ENCODE measurements around the gene TMEM131.
A peak's percentile ranks its signal among the peaks of the same experiment; 100 is the strongest.

DNA sequence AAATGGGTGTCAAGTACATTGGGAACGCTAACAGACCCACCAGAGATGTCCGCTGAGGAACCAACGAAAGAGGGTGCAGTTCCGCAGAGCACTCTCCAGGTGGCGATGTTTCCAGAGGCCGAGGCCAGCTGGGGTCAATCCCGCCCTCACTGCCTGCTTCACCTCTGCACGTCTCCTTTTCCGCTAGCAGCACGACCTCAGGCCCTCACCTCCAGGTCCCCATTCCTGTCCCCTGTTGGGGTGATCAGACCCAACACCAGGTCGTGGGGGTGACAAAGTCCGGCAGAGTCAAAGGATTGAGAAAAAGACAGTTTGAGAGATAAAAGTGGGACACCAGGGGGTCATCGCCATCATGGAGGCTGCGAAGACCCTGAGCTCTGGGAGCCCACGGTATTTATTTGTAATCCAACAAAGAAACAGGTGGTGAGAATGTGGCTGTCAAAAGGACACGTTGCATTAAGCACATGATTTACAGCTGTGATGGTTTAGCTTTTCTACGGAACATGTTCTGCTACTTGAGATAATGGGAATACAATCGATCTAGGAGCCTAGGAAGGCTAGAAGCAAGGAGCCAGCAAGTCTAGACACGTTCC is 255.1 kb downstream of the TMEM131 start:
- no peak for TF ChIP-seq EZH2 (IDR thresholded peaks at IDR 0.05)
- TF ChIP-seq, protein P1, sequence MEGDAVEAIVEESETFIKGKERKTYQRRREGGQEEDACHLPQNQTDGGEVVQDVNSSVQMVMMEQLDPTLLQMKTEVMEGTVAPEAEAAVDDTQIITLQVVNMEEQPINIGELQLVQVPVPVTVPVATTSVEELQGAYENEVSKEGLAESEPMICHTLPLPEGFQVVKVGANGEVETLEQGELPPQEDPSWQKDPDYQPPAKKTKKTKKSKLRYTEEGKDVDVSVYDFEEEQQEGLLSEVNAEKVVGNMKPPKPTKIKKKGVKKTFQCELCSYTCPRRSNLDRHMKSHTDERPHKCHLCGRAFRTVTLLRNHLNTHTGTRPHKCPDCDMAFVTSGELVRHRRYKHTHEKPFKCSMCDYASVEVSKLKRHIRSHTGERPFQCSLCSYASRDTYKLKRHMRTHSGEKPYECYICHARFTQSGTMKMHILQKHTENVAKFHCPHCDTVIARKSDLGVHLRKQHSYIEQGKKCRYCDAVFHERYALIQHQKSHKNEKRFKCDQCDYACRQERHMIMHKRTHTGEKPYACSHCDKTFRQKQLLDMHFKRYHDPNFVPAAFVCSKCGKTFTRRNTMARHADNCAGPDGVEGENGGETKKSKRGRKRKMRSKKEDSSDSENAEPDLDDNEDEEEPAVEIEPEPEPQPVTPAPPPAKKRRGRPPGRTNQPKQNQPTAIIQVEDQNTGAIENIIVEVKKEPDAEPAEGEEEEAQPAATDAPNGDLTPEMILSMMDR (IDR thresholded peaks at IDR 0.05) = peak; percentile 76
